Brain microvascular endothelial cell (primary cell): ENCODE results near the gene STEAP3.

ENCODE experiments used
- DNase-seq: peaks from one replicate; pipeline ENCODE4 v3.0.0-alpha.2; 2020
- H3K27ac ChIP-seq: fragments of 250-450 bp; sonication (Bioruptor Pico); 2 replicates; pipeline ENCODE4 v1.5.1; 2020; ENCODE audit warnings: mild to moderate bottlenecking, moderate library complexity
- H3K27me3 ChIP-seq: fragments of 250-450 bp; sonication (Bioruptor Pico); replicated peaks from 2 replicates; pipeline ENCODE4 v1.5.1; 2020; ENCODE audit warnings: mild to moderate bottlenecking
- H3K36me3 ChIP-seq: fragments of 250-450 bp; sonication (Bioruptor Pico); replicated peaks from 2 replicates; pipeline ENCODE4 v1.5.1; 2020; ENCODE audit warnings: mild to moderate bottlenecking
- H3K4me3 ChIP-seq: 2 replicates; pipeline ENCODE4 v1.5.1; 2011; ENCODE audit warnings: low read depth, mild to moderate bottlenecking, control low read depth, low read length, moderate library complexity
- in situ Hi-C: cut with HindIII; loops from 2 replicates; pipeline ENCODE4 v1.10.0; 2017; ENCODE audit warnings: low sequenced_read_pairs, low pct_ligation_motif_present
- TF ChIP-seq, protein P1 (sequence below): IDR thresholded peaks from 2 replicates; pipeline ENCODE4 v1.5.1; 2011; ENCODE audit warnings: low read depth, mild to moderate bottlenecking, moderate library complexity, low read length, control low read depth, inconsistent platforms; ENCODE audit errors: missing control alignments

STEAP3 gene

GRCh38 chr2:119181791-119182445 lies 41.7 kb upstream of the STEAP3 start:
- Histone ChIP-seq H3K36me3 (no peaks in the 10 kb centered on the region), H3K27me3 (no peaks in the 10 kb centered on the region), H3K4me3 (no peak overlapping the region), H3K27ac (no peak overlapping the region)
- DNase-seq = no peak
- TF ChIP-seq, protein P1, sequence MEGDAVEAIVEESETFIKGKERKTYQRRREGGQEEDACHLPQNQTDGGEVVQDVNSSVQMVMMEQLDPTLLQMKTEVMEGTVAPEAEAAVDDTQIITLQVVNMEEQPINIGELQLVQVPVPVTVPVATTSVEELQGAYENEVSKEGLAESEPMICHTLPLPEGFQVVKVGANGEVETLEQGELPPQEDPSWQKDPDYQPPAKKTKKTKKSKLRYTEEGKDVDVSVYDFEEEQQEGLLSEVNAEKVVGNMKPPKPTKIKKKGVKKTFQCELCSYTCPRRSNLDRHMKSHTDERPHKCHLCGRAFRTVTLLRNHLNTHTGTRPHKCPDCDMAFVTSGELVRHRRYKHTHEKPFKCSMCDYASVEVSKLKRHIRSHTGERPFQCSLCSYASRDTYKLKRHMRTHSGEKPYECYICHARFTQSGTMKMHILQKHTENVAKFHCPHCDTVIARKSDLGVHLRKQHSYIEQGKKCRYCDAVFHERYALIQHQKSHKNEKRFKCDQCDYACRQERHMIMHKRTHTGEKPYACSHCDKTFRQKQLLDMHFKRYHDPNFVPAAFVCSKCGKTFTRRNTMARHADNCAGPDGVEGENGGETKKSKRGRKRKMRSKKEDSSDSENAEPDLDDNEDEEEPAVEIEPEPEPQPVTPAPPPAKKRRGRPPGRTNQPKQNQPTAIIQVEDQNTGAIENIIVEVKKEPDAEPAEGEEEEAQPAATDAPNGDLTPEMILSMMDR = no peak
- in situ Hi-C loops = no loop called here

DNA sequence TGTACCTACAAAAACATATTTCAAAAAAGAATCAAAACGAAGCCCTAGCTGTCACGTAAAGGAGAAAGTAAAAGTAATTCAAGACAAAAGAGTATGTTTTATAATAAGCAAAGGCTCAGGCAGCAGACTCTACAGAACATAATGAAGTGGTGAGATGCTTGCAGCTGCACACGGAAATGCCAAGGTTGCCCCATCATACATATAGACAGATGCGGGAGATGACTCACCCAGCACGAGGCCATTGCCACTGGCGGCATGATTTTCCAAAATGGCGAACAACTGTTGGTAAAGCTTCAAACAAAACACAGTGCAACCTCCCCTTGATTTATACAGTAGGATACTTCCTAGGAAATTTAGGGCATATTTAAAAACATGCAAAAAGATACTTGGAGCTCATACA lies 39.1 kb upstream of the STEAP3 start:
- no peaks in the 10 kb centered on the region for H3K27me3 ChIP-seq
- no peak overlapping the region for H3K4me3 ChIP-seq
- H3K27ac ChIP-seq = no peak overlapping the region
- H3K36me3 ChIP-seq = no peaks in the 10 kb centered on the region
- DNase-seq = no peak
- TF ChIP-seq, protein P1 = no peak
- in situ Hi-C loops = no loop called here

DNA sequence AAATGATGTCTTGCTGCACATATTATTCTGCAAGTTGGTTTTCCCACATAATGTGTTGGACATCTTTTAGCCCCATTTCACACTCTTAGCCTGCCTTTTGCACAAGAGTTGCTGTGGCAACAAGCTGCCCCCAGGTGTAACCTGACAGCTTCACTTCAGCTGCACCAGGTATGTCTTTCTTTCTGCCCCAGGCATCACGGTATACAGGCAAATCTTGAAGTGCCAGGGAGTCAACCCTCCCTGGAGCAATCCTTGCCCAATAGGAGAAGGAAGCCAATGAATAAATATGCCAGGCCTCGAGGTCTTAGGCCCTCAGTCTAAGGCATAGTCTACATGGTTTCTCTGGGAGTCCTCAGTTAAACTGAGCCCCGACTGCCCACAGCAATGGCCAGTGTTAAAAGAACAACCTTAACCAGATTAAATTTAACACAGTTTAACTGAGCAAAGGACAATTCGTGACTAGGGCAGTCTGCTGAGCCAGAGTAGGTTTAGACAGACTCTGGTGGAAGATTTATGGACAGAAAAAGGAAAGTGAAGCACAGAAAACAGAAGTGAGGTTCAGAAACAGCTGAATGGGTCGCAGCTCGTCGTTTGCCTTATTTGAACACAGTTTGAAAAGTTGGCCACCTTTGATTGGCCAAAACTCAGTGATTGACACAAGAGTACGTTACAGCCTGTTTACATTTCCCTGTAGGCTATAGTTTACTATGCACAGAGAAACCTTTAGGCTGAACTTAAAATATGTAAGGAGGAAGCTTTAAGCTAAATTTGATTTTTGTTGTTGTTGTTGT lies 33.1 kb upstream of the STEAP3 start:
- H3K27me3 ChIP-seq = no peaks in the 10 kb centered on the region
- in situ Hi-C loops = no loop called here
- H3K36me3 ChIP-seq = no peaks in the 10 kb centered on the region
- H3K4me3 ChIP-seq = no peak overlapping the region
- TF ChIP-seq, protein P1 = no peak
- no peak for DNase-seq
- no peak overlapping the region for H3K27ac ChIP-seq

DNA sequence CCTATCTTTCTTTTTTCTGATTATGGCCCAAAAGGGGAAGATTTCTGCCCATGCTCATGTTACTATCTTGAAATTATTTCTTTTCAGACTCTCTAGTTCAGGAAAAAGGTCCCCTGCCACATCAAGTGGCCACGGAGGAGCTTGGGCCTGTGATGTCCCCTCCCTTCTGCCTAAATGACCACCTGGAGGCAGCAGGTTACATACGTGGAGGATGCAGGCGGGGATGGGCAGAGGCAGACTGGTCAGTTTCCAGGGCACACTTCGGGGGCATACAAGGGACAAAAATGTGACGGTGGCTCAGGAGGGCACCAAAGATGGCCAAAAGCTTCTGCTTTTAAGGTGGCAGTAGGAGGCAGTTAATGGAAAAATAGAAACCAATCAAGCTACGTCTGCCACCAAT lies 30.7 kb upstream of the STEAP3 start:
- Histone ChIP-seq H3K27me3 (peaks cover 5% of the 10 kb centered on the region), H3K27ac (no peak overlapping the region), H3K4me3 (no peak overlapping the region), H3K36me3 (no peaks in the 10 kb centered on the region)
- no peak for DNase-seq
- in situ Hi-C loops = no loop called here
- TF ChIP-seq, protein P1 = no peak

DNA sequence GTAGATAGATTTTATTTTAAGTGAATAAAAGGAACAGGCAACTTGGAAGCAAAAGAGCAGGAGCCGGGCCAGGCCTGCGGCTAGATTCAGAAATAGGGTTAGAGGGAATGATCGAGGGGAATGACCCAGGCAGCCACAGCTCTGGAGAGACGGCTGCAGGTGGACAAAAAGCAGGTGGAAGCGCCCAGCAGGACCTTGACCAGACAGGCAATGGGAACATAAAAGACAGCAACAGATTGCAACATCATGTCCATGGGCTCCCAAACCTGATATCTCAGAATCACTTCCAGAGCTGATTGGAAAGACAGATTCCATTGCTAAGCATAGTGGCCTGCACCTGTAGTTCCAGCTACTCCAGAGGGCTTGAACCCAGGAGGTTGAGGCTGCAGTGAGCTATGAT lies 28.6 kb upstream of the STEAP3 start:
- in situ Hi-C loops = no loop called here

More for the DNA sequence above, 28.6 kb upstream of the STEAP3 start:
- DNase-seq = no peak
- no peak overlapping the region for H3K27ac ChIP-seq
- TF ChIP-seq, protein P1 = no peak
- H3K27me3 ChIP-seq = peaks cover 5% of the 10 kb centered on the region
- H3K36me3 ChIP-seq = no peaks in the 10 kb centered on the region
- no peak overlapping the region for H3K4me3 ChIP-seq
